ENCODE data around the gene TUBB4B. TPM values are rescaled to one million over a fixed set of nuclear protein-coding genes. Genes with fewer than 3 reads are reported as not detected.

TUBB4B gene
- total RNA-seq, 1 donor from 2014 or later = 103 TPM

- no peak for DNase-seq (ENCODE audit: low read depth in 2 of 2)
Measured at GRCh38 chr9:137212520-137212919, 28.6 kb upstream of the TUBB4B start.

GRCh38 chr9:137213160-137214060, 27.7 kb upstream of the TUBB4B start:
- no peak for DNase-seq (ENCODE audit: low read depth in 2 of 2)

GRCh38 chr9:137214620-137215019, 26.5 kb upstream of the TUBB4B start:
- DNase-seq (ENCODE audit: low read depth in 2 of 2) = no peak

GRCh38 chr9:137215196-137215986, 25.7 kb upstream of the TUBB4B start:
- no peak for DNase-seq (ENCODE audit: low read depth in 2 of 2)

DNA sequence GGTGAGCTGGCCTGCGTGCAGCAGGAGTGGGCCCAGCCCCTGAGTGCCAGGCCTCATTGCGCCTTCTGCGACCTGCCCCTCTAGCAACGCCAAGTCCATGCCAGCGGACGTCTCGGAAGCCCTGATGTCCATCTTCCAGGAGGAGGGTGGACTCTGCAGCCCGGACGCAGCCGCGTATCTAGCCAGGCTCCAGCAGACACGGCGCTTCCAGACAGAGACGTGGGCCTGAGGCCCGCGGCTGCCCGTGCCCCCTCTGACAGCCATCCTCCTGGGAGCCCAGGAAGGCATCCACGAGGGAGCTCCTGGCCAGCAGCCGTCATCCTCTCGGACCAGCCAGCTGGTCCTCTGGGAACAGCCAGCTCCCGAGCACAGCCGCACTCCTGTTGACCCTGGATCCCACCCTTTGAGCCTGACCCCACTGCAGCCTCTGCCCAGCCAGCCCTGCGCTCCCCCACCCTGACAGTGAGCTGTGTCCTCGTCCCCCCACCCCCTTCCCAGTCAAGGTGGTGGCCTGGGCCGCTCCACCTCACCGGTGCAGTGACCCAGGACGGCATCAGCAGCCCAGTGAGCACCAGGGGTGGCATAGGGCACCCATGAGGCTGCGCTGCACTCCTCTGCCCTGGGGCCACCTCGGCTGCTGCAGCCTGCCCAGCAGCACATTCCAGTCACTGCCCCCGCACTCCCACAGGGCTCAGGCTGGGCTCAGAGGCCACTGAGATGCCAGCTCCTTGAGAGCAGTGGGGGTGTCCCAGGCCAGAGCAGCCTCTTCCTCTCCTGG, 24.7 kb upstream of the TUBB4B start:
- no peak for DNase-seq (ENCODE audit: low read depth in 2 of 2)

GRCh38 chr9:137217276-137218211, 23.5 kb upstream of the TUBB4B start:
- no peak for DNase-seq (ENCODE audit: low read depth in 2 of 2)

DNA sequence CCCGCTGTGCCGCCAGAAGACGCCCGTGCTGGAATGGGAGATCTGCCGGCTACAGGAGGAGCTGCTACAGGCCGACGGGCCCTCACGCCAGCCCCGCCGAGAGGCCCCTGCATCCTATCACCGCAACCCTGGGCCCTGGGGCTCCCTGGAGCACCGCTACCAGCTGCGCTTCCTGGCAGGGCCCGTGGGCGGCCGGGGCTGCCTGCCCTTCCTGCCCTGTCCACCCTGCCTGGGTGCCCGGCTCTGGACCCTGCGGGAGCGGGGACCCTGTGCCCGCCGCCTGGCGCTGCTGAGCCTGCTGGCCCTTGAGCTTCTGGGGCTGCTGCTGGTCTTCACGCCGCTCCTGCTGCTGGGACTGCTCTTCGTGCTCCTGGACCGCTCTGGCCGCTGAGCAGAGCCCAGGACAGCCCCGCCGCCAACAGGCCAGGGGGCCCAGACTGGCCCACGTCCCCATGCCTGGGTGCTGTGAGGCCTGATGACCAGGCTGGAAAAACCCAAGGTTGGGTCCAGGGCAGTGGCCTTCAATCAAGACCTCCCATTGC, 22.8 kb upstream of the TUBB4B start:
- DNase-seq (ENCODE audit: low read depth in 2 of 2) = no peak

GRCh38 chr9:137218754-137219271, 22.3 kb upstream of the TUBB4B start:
- DNase-seq (ENCODE audit: low read depth in 2 of 2) = peak in 1 of 2 donors; percentile 46

DNA sequence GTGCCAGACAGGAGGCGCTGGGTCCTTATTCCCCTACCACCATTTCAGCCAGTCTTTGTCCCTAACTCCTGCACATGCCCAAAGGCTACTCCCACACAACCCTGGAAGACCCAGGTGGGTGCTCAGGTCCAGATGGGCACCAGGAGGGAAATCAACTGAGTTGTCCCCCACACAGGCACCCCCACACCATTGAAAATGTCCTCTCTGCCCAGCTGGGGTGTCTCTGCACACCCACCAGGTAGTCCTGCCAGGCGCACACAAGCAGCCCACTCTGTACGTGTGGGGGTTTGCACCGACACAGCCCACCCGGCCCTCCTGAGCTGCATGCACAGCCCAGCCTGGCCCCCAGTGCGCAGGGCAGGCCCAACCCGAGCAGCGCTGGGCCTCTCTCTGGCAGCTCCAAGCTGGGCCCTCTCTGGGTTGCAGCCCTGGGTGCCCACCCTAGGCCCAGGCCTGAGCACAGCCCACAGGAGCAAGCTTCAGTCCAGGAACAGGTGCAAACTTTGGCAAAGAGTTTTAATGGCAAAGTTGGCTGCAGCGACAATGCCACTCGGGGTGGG, 21.2 kb upstream of the TUBB4B start:
- DNase-seq (ENCODE audit: low read depth in 2 of 2) = no peak

GRCh38 chr9:137220317-137221094, 20.6 kb upstream of the TUBB4B start:
- DNase-seq (ENCODE audit: low read depth in 2 of 2) = no peak

DNA sequence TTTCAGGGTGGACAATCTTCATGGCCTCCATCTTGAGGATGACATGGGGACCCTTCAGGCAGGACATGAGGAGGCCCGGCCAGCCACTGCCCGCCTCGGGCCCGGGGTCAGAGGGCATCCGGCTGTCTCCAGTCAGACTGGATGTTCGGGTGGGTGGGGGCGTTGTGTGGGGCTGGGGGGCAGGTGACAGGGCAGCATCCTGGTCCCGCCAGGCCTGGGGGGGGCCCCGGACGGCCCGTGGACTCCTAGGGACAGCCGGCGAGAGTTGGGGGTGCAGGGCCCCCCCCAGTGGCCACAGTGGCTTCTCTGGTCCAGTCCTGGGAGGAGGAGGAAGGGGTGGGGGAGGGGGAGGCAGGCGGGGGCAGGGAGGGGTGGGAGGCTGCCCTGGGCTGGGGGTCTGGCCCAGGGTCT, 20.0 kb upstream of the TUBB4B start:
- DNase-seq (ENCODE audit: low read depth in 2 of 2) = no peak

DNA sequence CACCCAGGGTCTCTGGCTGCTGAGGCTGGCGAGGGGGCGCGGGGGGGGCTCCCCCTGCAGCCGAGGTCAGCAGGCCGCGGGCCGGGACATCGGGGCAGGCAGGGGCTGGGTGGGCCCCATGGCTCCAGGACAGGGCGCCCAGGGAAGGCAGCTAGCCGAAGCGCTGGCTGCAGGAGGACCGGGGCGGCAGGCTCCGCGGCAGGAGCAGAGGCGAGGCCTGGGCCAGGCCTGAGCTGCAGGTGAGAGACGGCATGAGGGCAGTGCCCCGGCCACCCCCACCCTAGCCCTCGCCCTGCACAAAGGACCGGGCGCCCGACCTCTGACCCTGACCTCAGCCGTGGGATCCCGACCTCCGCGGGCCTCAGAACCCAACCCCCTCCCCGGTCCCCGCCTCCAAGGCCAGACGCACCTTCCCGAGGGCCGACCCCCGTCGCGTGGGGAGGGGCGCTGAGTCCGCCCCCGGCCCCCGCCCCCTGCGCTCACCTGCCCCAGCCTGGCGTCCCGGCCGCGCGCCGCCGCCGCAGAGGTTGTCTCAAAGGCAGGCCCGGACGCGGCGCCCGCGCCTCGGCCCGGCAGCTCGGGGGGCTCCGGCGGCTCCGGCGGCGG, 19.5 kb upstream of the TUBB4B start:
- no peak for DNase-seq (ENCODE audit: low read depth in 2 of 2)

- no peak for DNase-seq (ENCODE audit: low read depth in 2 of 2)
Measured at GRCh38 chr9:137222190-137223077, 18.7 kb upstream of the TUBB4B start, which contains the start of gene RNF208. Gene RNF208, minus strand, starts transcription at chr9:137222240. Its CDS starts 1,028 bp downstream, at chr9:137221212.

DNA sequence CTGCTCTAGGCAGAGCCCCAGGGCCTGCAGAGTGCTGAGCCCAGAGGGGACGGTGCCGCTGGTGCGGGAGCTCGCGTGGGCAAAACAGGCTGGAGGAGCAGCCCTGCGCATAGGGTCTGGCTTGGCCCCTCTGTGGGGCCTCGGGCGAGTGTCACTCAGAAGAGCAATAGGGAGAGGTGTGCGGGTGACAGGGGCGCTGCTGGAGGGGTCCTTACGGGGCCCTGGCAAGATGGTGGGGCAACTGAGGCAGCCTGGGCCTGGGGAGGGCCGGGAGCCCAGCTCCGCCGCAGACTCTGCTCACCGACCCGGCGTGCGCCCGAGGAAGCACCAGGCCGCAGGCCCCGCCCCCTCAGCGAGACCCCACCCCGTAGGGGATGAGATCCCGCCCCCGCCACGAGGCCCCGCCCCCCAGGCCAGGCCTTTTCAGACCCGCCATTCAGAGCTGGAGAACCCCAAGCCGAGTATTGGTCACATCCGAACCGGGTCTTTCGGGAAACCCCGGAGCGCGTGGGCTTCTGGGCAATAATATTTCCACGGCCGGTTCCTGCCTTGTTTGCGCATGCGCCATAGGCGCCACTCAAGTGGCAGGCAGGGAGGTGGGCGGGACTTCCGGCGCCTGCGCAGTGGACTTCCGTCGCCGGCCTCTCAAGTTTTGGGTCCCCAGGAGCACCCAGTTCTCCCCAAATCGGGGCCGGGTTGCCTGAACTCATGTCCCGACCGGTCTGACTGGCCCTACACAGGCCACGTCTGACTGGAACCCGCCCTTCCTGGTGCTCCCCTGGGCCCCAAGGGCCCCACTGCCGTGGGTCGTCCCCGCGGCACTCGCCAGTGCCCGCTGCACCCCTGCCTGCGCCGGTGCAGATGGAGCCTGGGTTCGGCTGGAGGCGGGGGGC, 17.8 kb upstream of the TUBB4B start:
- DNase-seq (ENCODE audit: low read depth in 2 of 2) = peak; percentile 99

- no peak for DNase-seq (ENCODE audit: low read depth in 2 of 2)
Measured at GRCh38 chr9:137224830-137225694, 16.0 kb upstream of the TUBB4B start, which contains the start of gene CYSRT1. Gene CYSRT1, plus strand, starts transcription at chr9:137225174. Its CDS starts 448 bp downstream, at chr9:137225622.
